ENCODE measurements around the gene KIF18A. TPM values are rescaled to one million over a fixed set of nuclear protein-coding genes. Genes with fewer than 3 reads are reported as not detected.
A peak's percentile ranks its signal among the peaks of the same experiment; 100 is the strongest.

KIF18A gene
- total RNA-seq, 1 donor: 25.0 TPM

DNA sequence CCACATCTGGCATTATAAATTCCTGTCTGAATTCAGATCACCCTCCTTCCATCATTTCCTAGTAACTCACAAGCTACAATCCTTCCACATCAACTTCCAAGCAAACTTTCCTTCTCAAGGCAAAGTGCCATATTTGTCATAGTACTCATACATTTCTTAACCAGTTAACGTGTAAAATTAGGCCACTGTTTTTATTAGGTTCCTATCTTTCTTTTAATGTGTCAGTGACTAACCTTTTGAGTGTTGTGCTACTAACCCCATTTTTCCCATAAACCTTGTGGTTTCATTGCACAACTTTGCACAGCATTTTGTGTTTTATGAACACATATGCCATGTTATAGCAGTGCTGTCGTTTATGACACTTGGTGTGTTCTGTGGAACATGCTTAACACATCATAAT is 90.1 kb downstream of the KIF18A start:
- peak; percentile 96 for DNase-seq (ENCODE audit: low read depth)
- H3K4me3 ChIP-seq (ENCODE audit: low read depth, low read length): no peak overlapping the region
- TF ChIP-seq, protein P1, sequence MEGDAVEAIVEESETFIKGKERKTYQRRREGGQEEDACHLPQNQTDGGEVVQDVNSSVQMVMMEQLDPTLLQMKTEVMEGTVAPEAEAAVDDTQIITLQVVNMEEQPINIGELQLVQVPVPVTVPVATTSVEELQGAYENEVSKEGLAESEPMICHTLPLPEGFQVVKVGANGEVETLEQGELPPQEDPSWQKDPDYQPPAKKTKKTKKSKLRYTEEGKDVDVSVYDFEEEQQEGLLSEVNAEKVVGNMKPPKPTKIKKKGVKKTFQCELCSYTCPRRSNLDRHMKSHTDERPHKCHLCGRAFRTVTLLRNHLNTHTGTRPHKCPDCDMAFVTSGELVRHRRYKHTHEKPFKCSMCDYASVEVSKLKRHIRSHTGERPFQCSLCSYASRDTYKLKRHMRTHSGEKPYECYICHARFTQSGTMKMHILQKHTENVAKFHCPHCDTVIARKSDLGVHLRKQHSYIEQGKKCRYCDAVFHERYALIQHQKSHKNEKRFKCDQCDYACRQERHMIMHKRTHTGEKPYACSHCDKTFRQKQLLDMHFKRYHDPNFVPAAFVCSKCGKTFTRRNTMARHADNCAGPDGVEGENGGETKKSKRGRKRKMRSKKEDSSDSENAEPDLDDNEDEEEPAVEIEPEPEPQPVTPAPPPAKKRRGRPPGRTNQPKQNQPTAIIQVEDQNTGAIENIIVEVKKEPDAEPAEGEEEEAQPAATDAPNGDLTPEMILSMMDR (IDR thresholded peaks at IDR 0.05; ENCODE audit: insufficient read depth, low read depth, low read length): no peak

DNA sequence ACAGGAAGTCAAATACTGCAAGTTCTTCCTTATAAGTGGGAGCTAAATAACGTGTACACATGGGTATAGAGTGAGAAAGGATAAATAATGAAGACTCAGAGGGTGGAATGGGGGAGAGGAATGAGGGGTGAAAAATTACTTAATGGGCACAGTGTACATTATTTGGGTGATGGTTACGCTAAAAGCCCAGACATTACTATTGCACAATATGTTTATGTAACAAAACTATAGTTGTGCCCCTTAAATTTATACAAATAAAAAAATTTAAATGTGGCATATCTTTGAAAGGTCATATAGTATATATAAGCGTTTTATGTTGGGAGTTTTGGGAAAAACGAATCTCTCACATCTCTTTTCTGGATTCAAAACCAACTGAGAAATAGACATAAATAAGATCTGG is 96.1 kb downstream of the KIF18A start:
- TF ChIP-seq, protein P1 (IDR thresholded peaks at IDR 0.05; ENCODE audit: insufficient read depth, low read depth, low read length): no peak
- H3K4me3 ChIP-seq (ENCODE audit: low read depth, low read length): no peak overlapping the region
- no peak for DNase-seq (ENCODE audit: low read depth)

DNA sequence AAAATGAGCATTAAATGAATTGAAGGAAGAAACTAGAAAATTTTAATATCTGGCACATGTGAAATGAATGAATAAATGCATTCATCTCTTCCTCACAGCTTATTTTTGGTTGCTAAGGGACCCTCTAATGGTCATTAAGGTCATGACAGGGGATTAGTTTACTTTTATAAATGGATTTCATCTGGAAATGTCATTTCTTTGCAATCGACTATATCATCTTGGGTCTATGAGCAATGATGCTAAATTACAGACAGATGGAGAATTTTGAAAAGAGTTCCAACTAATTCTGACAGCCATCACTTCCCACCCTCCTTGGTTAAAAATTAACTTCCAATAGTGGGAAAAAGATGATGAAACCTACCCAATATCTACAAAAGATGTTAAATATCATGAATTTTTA is 98.0 kb downstream of the KIF18A start:
- DNase-seq (ENCODE audit: low read depth): no peak
- TF ChIP-seq, protein P1 (IDR thresholded peaks at IDR 0.05; ENCODE audit: insufficient read depth, low read depth, low read length): no peak
- no peak overlapping the region for H3K4me3 ChIP-seq (ENCODE audit: low read depth, low read length)

DNA sequence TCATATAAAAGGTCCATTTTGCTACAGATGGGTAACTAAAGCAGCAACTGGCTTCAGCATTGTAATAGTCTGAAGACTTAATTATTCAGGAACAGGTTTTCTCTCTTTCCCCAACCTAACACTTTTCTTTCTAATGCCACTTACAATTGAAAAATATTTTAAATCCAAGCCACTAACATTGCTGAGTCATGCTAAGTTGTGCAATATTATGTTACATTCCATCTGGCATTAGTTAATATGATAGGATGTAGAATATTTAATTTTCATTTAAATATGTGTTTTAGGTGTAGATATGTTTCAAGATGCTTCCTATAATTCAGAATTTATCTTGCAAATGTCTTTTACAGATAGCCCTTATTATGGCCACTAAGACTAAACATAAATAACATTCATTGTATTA is 98.6 kb downstream of the KIF18A start:
- no peak overlapping the region for H3K4me3 ChIP-seq (ENCODE audit: low read depth, low read length)
- TF ChIP-seq, protein P1 (IDR thresholded peaks at IDR 0.05; ENCODE audit: insufficient read depth, low read depth, low read length): no peak
- DNase-seq (ENCODE audit: low read depth): peak; percentile 75

DNA sequence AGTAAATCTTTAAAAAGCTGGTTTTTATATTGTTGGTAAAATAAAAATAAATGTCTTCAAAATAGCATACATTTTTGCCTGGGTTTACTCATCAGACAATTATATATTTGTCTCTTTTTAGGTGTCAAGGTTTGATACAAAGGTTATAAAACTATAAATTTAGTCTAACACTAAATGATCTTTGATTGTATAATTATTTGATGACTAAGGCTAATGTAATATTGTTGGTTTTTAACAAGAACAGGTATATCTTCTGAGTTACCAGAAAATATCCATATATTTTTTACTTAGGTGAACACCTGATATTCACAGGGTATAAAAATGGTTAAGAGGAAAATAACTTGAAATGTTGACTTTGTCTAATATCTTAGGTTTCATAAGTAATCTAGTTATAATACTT is 104.3 kb downstream of the KIF18A start:
- DNase-seq (ENCODE audit: low read depth): no peak
- TF ChIP-seq, protein P1 (IDR thresholded peaks at IDR 0.05; ENCODE audit: insufficient read depth, low read depth, low read length): no peak
- H3K4me3 ChIP-seq (ENCODE audit: low read depth, low read length): no peak overlapping the region

DNA sequence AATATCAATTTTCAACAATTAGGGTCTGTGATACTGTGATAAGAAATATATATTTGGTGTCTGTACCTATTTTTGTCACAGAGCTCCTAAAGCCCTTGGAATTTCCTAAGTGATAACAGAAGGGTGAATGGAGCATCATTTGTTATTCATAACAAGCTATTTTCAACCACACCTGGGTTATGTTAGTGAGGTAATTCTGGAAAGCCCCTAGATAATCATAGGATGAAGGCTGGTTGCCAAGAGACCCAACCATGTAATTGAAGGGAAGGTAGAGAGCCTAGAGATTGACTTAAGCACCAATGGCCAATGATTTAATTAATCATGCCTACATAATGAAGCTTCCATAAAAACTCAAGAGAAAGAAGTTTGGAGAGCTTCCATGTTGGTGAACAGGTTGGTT is 109.4 kb downstream of the KIF18A start:
- no peak for DNase-seq (ENCODE audit: low read depth)
- TF ChIP-seq, protein P1 (IDR thresholded peaks at IDR 0.05; ENCODE audit: insufficient read depth, low read depth, low read length): no peak
- H3K4me3 ChIP-seq (ENCODE audit: low read depth, low read length): no peak overlapping the region

DNA sequence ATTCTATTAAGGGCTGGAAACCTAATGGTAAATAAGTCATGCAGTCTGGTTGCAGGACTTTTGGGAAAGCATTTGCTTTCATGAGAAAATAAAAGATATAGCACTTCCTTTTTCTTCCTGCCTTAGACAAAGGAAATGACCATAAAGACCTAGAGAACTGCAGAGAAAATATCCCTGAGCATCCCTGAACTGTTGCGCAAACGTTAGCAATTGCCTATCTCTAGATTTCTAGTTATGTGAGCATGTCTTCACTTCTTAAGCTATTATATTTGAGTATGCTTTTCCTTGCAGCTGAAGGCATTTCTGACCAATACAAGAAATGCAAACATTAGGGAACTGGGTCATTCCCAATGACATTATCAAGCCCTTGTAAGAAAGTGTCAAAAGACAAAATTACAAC is 110.6 kb downstream of the KIF18A start:
- DNase-seq (ENCODE audit: low read depth): peak; percentile 30
- H3K4me3 ChIP-seq (ENCODE audit: low read depth, low read length): no peak overlapping the region
- TF ChIP-seq, protein P1 (IDR thresholded peaks at IDR 0.05; ENCODE audit: insufficient read depth, low read depth, low read length): no peak
